Fibroblast of lung (primary cell): ENCODE data around the gene CALHM6. TPM values are rescaled to one million over a fixed set of nuclear protein-coding genes. Genes with fewer than 3 reads are reported as not detected.

ENCODE experiments used
- DNase-seq, 2 donors: peaks; one replicate each; pipeline versions ENCODE4 v3.0.0 to v3.0.0-alpha.2; 2010; ENCODE audit warnings: low read depth in 2 of 2
- H2AFZ ChIP-seq: 2 replicates; pipeline ENCODE4 v1.5.1; 2012; ENCODE audit warnings: low read length, control low read depth, inconsistent platforms
- H3K27ac ChIP-seq: 2 replicates; pipeline ENCODE4 v1.5.1; 2011; ENCODE audit warnings: low read length, control low read depth; ENCODE audit not compliant: insufficient read depth
- H3K27me3 ChIP-seq: 2 replicates; pipeline ENCODE4 v1.5.1; 2011; ENCODE audit warnings: mild to moderate bottlenecking, low read length; ENCODE audit not compliant: control insufficient read depth, insufficient read depth
- H3K36me3 ChIP-seq: 2 replicates; pipeline ENCODE4 v1.5.1; 2011; ENCODE audit warnings: low read length; ENCODE audit not compliant: control insufficient read depth, insufficient read depth
- H3K4me1 ChIP-seq: 2 replicates; pipeline ENCODE4 v1.5.1; 2011; ENCODE audit warnings: low read length; ENCODE audit not compliant: control insufficient read depth, insufficient read depth; ENCODE audit errors: extremely low read depth
- H3K4me2 ChIP-seq: 2 replicates; pipeline ENCODE4 v1.5.1; 2011; ENCODE audit warnings: low read length, control low read depth; ENCODE audit not compliant: insufficient read depth; ENCODE audit errors: extremely low read depth
- H3K4me3 ChIP-seq, 4 experiments: fragments of 200-600 bp in 1 of 4; sonication (generic) in 1 of 4; replicated peaks in 1 of 4; 2 replicates each; pipeline ENCODE4 v1.5.1; 2011 to 2016; ENCODE audit warnings: low read length in 4 of 4, low read depth in 3 of 4, mild to moderate bottlenecking in 3 of 4, control low read depth in 2 of 4, inconsistent platforms in 1 of 4, mixed read lengths in 1 of 4; ENCODE audit not compliant: insufficient read depth in 1 of 4; ENCODE audit errors: control extremely low read depth in 1 of 4
- H3K79me2 ChIP-seq: 2 replicates; pipeline ENCODE4 v1.5.1; 2012; ENCODE audit warnings: mild to moderate bottlenecking, low read length, inconsistent platforms; ENCODE audit not compliant: control insufficient read depth, insufficient read depth
- H3K9ac ChIP-seq: 2 replicates; pipeline ENCODE4 v1.5.1; 2011; ENCODE audit warnings: mild to moderate bottlenecking, low read length, control low read depth; ENCODE audit not compliant: insufficient read depth
- H3K9me3 ChIP-seq: 2 replicates; pipeline ENCODE4 v1.5.1; 2012; ENCODE audit warnings: low read depth, low read length; ENCODE audit not compliant: control insufficient read depth, insufficient read depth
- H4K20me1 ChIP-seq: 2 replicates; pipeline ENCODE4 v1.5.1; 2011; ENCODE audit warnings: low read length; ENCODE audit not compliant: control insufficient read depth, insufficient read depth; ENCODE audit errors: extremely low read depth
- CTCF ChIP-seq, 2 donors: IDR thresholded peaks in 1 of 2; conservative IDR thresholded peaks in 1 of 2; 1 replicate in 1 of 2; 2 replicates in 1 of 2; pipeline ENCODE4 v1.5.1; 2011 to 2012; ENCODE audit warnings: low read length in 2 of 2, control low read depth in 1 of 2, inconsistent platforms in 1 of 2, low read depth in 1 of 2, mild to moderate bottlenecking in 1 of 2
- EZH2 ChIP-seq: IDR thresholded peaks from 2 replicates; pipeline ENCODE4 v1.5.1; 2012; ENCODE audit warnings: low read length, control low read depth, mild to moderate bottlenecking; ENCODE audit errors: missing control alignments
- polyA plus RNA-seq, 2 donors: library from polyadenylated mRNA; depleted of rRNA in 1 of 2; stranded (reverse) in 1 of 2; unstranded in 1 of 2; fragments of >200 nt; gene quantifications; 2 replicates each; pipeline ENCODE4 v1.2.1, GENCODE V29; 2011 to 2012; ENCODE audit warnings: missing spikeins in 1 of 2
- total RNA-seq: library from RNA; depleted of rRNA; stranded (reverse); fragments of >200 nt; gene quantifications from 2 replicates; pipeline ENCODE4 v1.2.1, GENCODE V29; 2014

CALHM6 gene
- total and polyA plus RNA-seq, 2 donors (not counting 1 experiment from before 2014, with no cell fraction given) = 0.33 to 1.3 TPM

- H3K4me3 ChIP-seq = no peak overlapping the region
- no peaks in the 10 kb centered on the region for H4K20me1 ChIP-seq
- H3K79me2 ChIP-seq = no peaks in the 10 kb centered on the region
- no peak overlapping the region for H3K4me2 ChIP-seq
- H3K4me1 ChIP-seq = no peaks in the 10 kb centered on the region
- no peak overlapping the region for H2AFZ ChIP-seq
- no peaks in the 10 kb centered on the region for H3K9me3 ChIP-seq
- H3K27me3 ChIP-seq = peaks cover 4% of the 10 kb centered on the region
- H3K36me3 ChIP-seq = no peaks in the 10 kb centered on the region
- no peak for DNase-seq
- no peak overlapping the region for H3K9ac ChIP-seq
- no peak overlapping the region for H3K27ac ChIP-seq
- TF ChIP-seq EZH2 (no peak), CTCF (conservative IDR thresholded peaks at IDR 0.05 in 1 of 2, IDR thresholded peaks at IDR 0.05 in 1 of 2; ENCODE audit: low read depth in 1 of 2, low read length in 2 of 2) (no peak)
These were observed 5.1 kb upstream of the CALHM6 start for GRCh38 chr6:116456106-116456505.

DNA sequence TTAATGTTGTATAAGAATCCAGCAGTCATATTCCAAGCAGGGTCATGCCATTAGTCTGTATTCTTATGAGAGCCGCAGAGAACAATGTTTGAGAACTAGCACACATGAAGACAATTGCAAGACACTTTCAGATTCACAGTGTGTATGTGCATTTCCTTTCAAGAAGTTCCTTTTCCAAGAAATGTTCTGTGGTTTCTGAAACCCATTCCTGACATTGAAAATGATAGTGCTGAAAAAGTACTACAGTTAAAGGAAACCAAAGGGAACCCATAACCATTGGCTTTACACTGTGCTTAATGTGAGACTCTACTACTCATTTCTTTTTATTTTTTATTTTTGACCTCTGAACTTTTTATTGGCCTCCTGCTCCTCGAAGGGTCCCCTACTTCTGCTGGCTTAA is 4.2 kb upstream of the CALHM6 start:
- no peaks in the 10 kb centered on the region for H3K4me1 ChIP-seq
- H3K9me3 ChIP-seq = no peaks in the 10 kb centered on the region
- H3K4me2 ChIP-seq = no peak overlapping the region
- no peak for TF ChIP-seq CTCF (conservative IDR thresholded peaks at IDR 0.05 in 1 of 2, IDR thresholded peaks at IDR 0.05 in 1 of 2; ENCODE audit: low read depth in 1 of 2, low read length in 2 of 2)
- TF ChIP-seq EZH2 = no peak
- no peak overlapping the region for H3K27ac ChIP-seq
- H3K27me3 ChIP-seq = peaks cover 5% of the 10 kb centered on the region
- H3K36me3 ChIP-seq = no peaks in the 10 kb centered on the region
- no peaks in the 10 kb centered on the region for H3K79me2 ChIP-seq
- no peak overlapping the region for H3K9ac ChIP-seq
- H4K20me1 ChIP-seq = no peaks in the 10 kb centered on the region
- H3K4me3 ChIP-seq = no peak overlapping the region
- H2AFZ ChIP-seq = no peak overlapping the region
- DNase-seq = no peak

GRCh38 chr6:116458264-116458663 is 2.9 kb upstream of the CALHM6 start:
- peaks cover 7% of the 10 kb centered on the region for H3K27me3 ChIP-seq
- H3K4me1 ChIP-seq = peaks cover 2% of the 10 kb centered on the region
- DNase-seq = no peak
- H3K36me3 ChIP-seq = no peaks in the 10 kb centered on the region
- no peaks in the 10 kb centered on the region for H4K20me1 ChIP-seq
- H3K4me2 ChIP-seq = no peak overlapping the region
- TF ChIP-seq EZH2 (no peak), CTCF (conservative IDR thresholded peaks at IDR 0.05 in 1 of 2, IDR thresholded peaks at IDR 0.05 in 1 of 2; ENCODE audit: low read depth in 1 of 2, low read length in 2 of 2) (no peak)
- no peak overlapping the region for H2AFZ ChIP-seq
- no peaks in the 10 kb centered on the region for H3K9me3 ChIP-seq
- H3K9ac ChIP-seq = no peak overlapping the region
- no peaks in the 10 kb centered on the region for H3K79me2 ChIP-seq
- H3K4me3 ChIP-seq = no peak overlapping the region
- H3K27ac ChIP-seq = no peak overlapping the region
